GM19239 (cell line): ENCODE measurements around the gene RRM2.
"Not testable (repeated sequence)": the region's sequence is repeated elsewhere in the genome, so short reads cannot be mapped to it uniquely, and the experiment has no call there.

Source experiments
- DNase-seq: peaks from one replicate; pipeline ENCODE4 v3.0.0; 2011; ENCODE audit warnings: low spot score; ENCODE audit not compliant: insufficient read length
- FAIRE-seq: peaks from 2 replicates; lab custom pipeline; 2011; peaks lifted over from hg19 to GRCh38; lab: Jason Lieb, UNC

RRM2 gene

GRCh38 chr2:10128420-10128819 is 5.9 kb downstream of the RRM2 start:
- FAIRE-seq: no peak
- DNase-seq: no peak

- DNase-seq: no peak
- FAIRE-seq: no peak
Measured at GRCh38 chr2:10129490-10129889, 7.0 kb downstream of the RRM2 start.

GRCh38 chr2:10132043-10132575 is 9.6 kb downstream of the RRM2 start:
- no peak for FAIRE-seq
- no peak for DNase-seq

GRCh38 chr2:10132596-10132995 is 10.1 kb downstream of the RRM2 start:
- FAIRE-seq (no peak), DNase-seq (no peak)

- DNase-seq: no peak
- no peak for FAIRE-seq
Measured at GRCh38 chr2:10132996-10133647, 10.6 kb downstream of the RRM2 start.

GRCh38 chr2:10135296-10136089 is 13.0 kb downstream of the RRM2 start:
- DNase-seq (no peak), FAIRE-seq (no peak)

GRCh38 chr2:10136101-10136934 is 13.8 kb downstream of the RRM2 start:
- DNase-seq (no peak), FAIRE-seq (no peak)

GRCh38 chr2:10137053-10137843 is 14.7 kb downstream of the RRM2 start:
- FAIRE-seq: no peak
- DNase-seq: no peak

- DNase-seq: no peak
- no peak for FAIRE-seq
Measured at GRCh38 chr2:10139536-10139935, 17.0 kb downstream of the RRM2 start.

GRCh38 chr2:10140841-10141610 is 18.5 kb downstream of the RRM2 start:
- no peak for FAIRE-seq
- no peak for DNase-seq

- DNase-seq (no peak), FAIRE-seq (no peak)
Measured at GRCh38 chr2:10141736-10142639, 19.4 kb downstream of the RRM2 start.

- no peak for FAIRE-seq
- DNase-seq: no peak
Measured at GRCh38 chr2:10142640-10142965, 20.1 kb downstream of the RRM2 start.

- DNase-seq (no peak), FAIRE-seq (no peak)
Measured at GRCh38 chr2:10144771-10145518, 22.4 kb downstream of the RRM2 start.

GRCh38 chr2:10145519-10146357 is 23.2 kb downstream of the RRM2 start:
- DNase-seq (no peak), FAIRE-seq (no peak)

GRCh38 chr2:10146366-10147005 is 23.9 kb downstream of the RRM2 start:
- DNase-seq: no peak
- FAIRE-seq: no peak

GRCh38 chr2:10147050-10147660 is 24.6 kb downstream of the RRM2 start:
- not testable (repeated sequence) for FAIRE-seq, DNase-seq
